NCI-H2029 (cell line): ENCODE measurements around the gene PRKAR2B.
"Not testable (repeated sequence)": the region's sequence is repeated elsewhere in the genome, so short reads cannot be mapped to it uniquely, and the experiment has no call there.

Source experiments
- DNase-seq: peaks from one replicate; lab custom pipeline; 2025; lab: John Stamatoyannopoulos, UW

The PRKAR2B gene

DNA sequence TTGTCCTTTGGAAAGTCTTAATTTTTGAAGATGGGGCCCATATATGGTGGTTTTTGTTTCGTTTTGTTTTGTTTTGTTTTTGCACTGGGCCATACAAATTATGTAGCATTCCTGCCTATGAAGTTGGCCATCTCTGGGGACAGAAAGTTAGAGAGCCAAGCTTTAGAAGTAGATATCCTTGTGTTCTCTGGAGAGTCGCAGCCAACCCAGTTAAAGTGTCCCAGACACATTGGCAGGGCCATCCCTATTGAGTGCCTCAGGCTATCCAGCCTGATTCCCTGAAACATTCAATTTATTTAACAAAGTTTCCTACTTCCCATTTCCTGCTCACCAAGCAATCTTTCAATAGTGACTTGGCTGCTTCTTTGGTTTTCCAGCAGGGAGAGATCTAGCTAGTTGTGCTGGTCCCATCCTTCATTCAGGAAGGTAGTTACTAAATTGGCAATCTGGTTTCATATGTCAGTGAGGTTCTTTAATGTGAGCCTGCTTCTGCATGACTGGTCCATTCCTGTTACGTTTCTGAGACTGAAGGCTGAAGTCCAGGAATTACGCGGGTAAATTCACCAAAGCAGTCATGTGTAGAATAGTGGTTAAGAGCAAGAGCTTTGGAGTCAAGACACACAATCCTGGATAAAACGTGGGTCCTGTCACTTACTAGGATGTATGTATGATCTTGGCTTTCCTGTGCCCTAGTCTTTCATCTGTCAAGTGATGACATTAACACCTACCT is 75.0 kb downstream of the PRKAR2B start:
- no peak for DNase-seq

DNA sequence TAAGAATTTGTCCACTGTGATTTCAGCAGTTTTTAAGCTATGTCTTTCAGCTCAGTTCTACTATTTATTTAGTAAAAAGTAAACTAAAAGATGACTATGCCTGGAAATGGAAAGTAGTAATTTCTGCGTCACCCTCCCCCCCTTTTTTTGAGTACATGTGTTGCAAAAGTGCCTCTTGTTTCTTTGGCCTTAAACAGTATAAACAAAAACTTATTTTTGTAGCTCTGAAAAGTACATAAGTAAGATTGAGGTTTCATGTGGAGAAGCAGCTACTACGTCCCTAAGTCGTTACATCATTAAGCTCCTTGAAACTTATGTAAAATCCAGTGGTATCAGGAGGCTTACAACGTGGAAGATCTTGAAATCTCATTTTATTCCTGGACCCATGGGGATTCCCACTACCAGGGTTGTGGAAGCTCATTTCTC is 78.0 kb downstream of the PRKAR2B start:
- DNase-seq: no peak

DNA sequence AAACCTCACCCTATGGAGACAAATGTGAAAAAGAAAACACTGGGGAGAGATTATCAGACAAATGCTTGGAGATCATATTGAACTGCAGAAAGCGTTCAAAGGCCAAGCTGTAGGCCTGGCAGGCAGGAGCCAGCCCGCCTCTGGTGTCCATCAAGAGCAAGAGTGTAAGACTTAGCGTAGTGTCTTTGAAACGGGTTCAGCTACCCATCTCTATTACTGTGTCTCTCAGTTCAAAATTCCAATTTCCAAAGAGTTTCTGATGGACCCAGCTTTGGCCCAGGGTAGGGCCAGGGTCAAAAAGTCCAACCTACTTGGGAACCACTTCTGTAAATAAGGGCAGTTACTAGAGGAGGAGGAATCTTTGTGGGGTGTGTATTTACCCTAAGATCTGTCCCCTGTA is 78.9 kb downstream of the PRKAR2B start:
- no peak for DNase-seq

DNA sequence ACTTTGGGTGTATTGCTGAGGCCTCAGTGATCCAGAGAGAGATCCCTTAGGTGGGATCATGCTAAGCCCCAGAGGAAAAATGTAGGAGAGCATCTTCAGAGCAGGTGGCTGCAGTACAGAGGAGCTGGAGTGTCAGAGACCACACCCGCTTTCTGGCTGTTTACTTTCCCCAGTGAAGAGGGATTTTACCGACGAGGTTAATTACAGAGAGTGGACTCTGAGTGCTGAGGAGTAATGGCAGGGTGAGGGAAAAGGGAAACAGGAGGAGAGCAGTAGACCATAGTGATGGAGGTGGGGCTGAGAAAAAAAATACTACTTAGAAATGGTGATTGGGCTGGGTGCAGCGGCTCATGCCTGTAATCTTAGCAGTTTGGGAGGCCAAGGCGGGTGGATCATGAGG is 81.0 kb downstream of the PRKAR2B start:
- peak; percentile 78 for DNase-seq

DNA sequence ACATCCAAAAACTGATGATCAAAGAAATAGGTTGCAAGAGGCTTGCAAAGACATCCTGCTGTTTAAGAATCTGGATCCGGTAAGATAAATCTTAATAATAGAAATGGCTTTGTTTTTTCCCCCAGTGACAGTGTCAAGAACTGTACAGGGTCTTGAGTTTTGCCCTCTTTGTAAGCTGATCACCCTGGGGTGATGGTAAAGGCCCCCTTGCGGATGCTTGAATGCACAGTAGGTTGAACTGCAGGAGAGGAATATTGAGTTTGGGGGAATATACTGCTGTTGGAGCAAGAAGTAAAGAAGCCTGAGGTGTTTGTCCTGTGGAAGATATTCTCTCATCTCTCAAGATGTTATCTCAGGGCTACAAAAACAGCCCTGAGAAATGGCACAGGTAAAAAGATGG is 83.7 kb downstream of the PRKAR2B start:
- DNase-seq: no peak

DNA sequence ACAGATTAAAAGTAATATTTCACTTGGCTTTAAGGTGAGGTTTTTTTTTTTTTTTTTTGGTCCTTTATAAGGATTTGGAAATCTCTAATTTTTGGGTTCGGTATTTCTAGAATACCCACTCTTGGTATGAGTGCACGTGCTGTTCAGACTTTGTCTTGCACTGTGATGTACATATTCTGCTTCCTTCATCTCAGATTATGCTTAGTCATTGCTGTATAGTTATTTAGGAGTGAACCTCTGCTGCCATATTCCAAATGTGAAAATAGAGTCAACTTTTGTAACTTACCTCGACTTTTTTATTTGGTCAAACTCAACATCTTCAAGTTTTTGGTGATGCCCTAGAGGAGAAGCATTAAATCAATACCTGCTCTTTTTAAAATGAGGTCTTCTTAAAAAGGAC is 84.2 kb downstream of the PRKAR2B start:
- no peak for DNase-seq

DNA sequence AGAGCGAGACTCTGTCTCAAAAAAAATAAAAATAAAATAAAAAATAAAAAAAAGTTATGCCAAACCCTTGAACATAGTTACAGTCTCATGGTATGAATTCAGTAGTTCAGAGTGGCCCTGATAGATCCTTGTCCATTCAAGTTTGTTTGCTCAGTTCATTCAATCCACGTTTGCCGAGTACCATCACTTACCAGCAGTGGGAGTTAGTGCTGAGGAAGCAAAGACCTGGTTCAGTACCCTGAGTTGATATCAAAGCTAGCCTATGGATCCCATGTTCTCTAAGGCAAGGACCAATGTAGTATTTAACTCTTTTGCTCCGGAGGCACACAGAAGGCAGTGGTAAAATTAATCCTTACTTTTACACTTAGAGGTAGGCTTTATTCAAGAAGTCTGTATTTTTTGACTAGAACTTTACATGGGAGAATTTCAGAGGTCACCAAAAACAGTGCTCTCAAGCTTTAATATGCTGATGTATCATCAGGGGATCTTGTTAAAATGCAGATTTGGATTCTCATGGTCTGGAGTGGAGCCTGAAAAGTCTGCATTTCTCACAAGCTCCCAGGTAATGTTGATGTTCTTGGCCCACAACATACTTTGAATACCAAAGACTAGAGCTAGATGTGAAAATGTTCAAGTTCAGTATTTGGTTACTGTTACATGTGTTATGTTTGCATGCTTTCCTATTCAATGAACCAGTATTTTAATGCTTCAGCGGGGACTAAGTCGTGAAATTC is 86.1 kb downstream of the PRKAR2B start:
- DNase-seq: no peak

DNA sequence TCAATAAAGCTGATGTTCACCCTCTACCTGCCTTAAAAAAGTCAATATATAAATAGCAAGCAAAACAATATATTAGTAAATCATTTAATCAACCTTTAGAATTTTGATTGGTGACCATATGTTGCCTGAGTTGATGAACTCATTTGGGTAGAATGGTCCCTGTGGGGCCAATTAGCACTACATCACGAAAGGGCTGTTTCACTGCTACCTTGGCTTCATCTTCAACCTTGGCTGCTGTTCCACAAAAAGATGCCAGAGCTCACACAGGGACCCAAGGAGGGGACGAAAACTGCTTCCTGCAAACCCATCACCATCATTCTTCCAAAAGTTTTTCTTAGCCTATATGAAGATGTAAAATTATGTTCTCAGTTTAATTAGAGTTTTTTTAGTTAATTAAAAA is 88.9 kb downstream of the PRKAR2B start:
- no peak for DNase-seq

DNA sequence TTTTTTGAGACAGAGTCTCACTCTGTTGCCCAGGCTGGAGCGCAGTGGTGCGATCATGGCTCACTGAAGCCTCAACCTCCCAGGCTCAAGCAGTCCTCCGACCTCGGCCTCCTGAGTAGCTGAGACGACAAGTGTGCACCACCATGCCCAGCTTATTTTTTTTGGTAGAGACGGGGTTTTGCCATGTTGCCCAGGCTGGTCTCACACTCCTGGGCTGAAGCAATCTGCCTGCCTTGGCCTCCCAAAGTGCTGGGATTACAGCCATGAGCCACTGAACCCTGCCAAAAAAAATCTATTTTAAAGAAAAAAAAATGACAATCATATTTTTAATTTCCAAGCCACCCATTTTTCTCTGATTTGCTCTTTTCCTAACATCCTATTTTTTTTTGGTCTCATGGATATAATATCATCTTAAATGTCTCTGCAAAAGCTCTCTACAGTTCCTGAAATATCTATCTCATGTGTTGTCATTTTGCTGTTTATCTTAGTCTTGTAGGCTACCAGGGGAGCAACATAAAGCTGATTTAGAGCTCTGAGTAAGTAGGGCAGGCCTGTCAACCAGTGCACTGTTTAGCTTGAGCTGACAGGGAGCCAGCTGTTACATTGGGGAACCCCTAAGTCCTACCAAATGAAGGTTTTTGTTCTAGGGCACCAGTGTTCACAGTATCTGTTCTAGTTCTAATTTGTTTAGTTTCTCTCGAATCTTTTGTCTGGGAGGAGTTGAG is 94.4 kb downstream of the PRKAR2B start:
- DNase-seq: no peak

DNA sequence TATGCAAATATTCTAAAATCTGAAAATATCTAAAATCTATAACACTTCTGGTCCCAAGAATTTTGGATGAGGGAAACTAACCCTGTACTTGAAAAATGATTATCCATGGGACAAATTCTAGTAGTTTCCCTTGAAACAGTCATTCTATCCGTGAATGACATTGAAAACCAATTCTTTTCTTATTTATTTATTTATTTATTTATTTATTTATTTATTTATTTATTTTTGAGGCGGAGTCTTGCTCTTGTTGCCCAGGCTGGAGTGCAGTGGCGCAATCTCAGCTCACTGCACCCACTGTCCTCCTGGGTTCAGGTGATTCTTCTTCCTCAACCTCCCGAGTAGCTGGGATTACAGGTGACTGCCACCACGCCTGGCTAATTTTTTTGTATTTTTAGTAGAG is 99.4 kb downstream of the PRKAR2B start:
- not testable (repeated sequence) for DNase-seq

DNA sequence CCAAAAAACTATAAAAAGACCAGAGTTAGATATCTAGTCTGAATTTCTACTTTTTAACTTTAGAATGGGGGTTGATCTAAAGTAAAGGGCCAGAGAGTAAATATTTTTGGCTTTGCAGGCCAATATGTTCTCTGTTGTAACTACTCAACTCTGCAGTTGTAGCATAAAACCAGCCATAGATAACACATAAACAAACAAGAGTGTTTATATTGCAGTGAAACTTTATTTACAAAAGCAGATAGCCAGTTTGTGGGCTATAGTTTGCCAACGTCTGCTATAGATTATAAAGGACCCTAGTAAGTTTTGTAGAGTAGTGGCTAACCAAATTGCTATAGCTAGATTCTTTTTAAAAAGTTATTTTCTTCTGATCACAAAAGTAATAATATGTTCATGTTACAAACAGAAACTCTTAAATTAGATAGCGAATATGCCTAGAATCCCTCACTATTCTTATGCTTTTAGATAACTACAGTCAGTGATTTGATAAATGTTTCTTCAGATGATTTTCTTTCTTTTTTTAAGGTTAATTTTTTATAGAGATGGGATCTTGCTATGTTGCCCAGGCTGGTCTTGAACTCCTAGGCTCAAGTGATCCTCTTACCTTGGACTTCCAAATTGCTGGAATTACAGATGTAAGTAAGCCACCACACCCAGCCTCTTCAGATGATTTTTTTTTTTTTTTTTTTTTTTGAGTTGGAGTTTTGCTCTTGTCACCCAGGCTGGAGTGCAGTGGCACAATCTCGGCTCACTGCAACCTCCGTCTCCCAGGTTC is 100.7 kb downstream of the PRKAR2B start:
- no peak for DNase-seq

DNA sequence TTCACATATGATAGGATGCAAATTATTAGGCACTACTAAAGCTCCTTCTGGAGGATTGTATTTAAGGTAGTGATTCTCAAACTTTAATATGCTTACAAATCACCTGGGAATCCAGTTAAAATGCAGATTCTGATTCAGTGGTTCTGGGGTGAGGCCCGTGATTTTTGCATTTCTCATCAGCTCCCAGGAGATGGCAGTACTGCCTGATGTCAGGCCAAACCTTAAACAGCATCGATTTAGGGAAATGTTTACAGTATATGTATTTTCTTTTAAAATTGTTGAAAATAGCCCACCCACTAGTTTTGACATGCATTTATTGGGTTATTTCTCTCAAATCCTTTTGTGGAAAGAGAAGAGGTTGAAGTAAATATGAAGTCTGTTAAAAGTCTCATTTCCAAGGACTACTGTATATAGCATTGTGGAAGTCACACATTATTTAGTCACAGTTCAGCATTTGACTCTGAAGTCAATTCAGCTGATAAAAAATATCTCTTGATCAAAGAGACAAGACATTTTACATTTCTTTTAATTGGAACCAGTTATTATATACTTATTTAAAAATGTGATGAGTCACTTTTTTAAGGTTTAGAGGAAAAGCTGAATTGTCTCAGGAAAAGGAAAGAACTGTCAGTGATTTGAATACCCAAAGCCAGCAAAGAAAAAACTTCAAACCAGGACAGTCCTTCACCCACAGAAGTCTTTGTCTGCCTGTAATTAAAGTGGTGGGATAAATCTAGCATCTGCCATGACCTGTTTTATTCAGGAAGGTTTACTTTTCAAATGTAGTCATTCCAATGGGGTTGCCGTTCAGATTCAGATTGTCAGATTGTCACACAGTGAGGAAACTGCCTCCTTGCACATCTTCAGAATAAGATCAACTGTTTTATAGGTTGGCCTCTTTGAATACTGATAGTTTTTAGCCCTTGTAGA is 103.2 kb downstream of the PRKAR2B start:
- DNase-seq: no peak

DNA sequence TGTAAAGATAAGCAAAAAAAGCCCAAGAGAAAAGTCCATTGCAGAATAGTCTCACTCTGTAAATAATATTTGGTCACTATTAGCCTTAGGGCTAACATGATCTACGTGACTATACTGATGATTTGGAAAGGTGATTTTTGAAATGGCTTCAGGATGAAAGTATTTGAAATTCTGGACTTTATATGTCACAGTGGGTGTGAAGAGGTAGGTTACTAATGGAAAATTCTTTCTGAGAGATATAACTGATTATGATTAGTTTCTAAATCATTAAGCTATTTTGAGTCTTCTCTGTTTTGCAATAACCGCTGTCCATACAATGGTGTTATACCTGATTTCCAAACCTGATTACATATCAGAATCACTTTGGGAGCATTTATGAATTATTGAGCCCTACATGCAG is 104.2 kb downstream of the PRKAR2B start:
- DNase-seq: no peak

DNA sequence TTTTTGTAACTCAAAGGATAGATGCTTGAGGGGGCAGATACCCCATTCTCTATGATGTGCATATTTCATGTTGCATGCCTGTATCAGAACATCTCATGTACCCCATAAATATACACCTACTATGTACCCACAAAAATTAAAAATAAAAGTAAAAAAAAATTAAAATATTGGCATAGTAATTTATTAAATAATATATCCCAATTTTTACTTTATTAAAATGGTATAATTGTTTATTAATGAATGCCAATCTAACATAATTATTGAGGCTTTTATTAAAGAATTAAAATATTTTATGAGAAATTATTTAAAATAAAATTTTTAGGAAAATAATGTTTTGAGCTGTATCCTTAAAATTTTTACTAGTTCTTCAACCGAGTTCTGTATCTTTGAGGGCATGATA is 105.4 kb downstream of the PRKAR2B start:
- DNase-seq: no peak

DNA sequence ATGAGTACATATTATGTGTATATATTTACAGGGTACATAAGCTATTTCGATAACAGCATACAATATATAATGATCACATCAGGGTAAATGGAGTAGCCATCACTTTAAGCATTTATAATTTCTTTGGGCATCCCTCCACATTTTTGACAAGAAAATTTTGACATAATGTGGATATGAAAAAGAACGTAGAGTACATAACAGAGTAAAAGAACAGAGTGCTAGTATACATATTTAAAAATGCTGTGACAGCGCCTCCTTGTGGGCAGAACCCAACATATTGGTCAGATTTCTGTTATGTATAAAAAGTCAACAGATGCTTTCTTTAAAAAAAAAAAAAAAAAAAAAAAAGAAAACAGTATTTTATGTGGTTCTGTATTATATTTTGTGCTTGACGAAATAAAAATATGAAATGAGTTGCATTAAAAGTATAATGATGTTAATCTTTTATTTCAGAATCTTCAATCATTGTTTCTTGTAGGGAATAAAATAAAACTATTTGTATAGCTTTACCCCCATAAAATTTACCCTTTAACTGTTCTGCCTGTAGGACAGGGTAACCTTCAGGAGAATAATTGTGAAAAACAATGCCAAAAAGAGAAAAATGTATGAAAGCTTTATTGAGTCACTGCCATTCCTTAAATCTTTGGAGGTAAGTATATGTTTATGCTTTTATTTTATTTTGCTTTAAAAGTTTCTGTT is 106.0 kb downstream of the PRKAR2B start:
- DNase-seq: peak; percentile 65

DNA sequence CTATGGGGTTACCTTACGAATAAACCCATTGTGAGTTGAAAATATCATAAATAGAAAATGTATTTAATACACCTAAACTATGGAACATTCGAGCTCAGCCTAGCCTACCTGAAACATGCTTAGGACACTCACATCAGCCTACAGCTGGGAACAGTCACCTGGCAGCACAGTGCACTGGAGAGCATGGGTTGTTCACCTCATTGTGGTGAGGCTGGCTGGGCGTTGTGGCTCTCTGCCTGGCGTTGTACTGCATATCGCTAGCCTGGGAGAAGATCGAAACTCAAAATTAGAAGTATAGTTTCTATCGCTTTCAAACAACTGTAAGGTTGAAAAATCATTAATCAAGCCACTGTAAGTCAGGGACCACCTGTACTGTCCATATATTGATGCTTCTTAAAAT is 107.0 kb downstream of the PRKAR2B start:
- no peak for DNase-seq

DNA sequence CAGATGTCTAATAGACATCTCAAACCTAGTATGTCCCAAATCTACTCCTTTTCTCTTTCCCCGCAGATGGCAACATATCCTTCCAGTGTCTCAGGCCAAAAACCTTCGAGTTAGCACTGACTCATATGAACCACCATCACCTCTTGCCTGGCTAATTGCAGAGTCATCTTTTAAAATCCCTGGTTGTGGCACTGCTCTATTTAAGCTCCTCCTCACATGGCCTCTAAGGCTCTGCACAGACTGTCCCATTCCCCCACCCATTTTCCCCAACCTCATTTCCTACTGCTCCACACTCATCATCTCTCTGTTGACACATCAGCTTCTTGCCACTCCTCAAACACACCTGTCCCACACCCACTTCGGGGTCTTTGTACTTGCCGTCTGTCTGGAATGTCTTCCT is 107.5 kb downstream of the PRKAR2B start:
- no peak for DNase-seq

DNA sequence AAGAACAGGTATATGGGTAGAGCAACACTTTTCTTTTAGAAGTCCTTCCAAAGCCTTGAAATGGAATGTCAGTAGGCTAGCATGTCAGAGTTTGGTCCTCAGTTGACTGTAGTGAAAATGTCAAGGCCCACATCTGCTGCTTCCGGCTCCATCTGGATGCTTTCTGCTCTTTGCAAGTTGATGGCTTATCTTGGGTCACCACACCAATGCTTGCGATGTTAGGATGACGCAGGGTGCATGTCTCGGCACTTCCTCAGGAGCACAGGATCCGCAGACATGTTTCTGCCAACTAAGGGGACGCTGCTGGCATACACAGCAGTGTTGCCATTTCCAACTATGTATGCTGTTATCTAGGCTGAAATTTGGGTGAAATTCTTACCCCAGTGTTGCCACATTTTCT is 110.3 kb downstream of the PRKAR2B start:
- DNase-seq: no peak

DNA sequence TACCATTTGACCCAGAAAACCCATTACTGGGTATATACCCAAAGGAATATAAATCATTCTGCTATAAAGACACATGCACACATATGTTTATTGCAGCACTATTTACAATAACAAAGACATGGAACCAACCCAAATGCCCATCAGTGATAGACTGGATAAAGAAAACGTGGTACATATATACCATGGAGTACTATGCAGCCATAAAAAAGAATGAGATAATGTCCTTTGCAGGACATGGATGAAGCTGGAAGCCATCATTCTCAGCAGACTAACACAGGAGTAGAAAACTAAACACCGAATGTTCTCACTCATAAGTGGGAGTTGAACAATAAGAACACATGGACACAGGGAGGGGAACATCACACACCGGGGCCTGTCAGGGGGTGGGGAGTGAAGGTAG is 111.2 kb downstream of the PRKAR2B start:
- DNase-seq: not testable (repeated sequence)

DNA sequence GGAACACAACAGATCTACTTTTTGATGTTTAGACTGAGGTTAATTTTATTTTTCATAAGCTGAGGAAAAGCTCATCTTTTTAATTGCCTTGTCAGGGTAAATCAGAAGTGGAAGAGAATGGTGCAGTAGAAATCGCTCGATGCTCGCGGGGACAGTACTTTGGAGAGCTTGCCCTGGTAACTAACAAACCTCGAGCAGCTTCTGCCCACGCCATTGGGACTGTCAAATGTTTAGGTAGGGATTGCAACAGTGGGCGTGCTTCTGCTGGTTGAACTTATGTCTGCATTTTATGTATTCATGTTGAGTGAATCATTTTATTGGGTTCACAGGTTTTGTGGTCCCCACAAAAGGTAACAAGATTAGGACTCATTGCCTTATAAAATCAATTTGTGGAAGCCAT is 112.6 kb downstream of the PRKAR2B start:
- no peak for DNase-seq

DNA sequence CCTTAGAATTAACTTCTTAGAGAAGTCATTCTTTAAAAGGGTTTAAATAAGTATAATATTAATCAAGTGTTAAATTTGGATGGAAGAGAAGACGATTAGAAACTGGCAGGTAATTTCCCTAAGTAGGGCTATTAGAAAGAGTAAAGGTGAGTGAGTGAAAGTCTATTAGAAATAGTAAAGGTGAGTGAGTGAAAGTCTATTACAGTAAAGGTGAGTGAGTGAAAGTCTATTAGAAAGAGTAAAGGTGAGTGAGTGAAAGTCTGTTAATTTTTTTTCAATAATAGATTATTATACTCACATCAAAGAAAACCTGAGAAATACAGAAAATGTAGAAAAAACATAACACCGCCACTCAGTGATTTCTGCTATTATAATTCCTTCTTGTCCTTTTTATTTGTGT is 113.5 kb downstream of the PRKAR2B start:
- no peak for DNase-seq
